HepG2 (cell line): ENCODE results near the gene ATP11C. TPM values are rescaled to one million over a fixed set of nuclear protein-coding genes. Genes with fewer than 3 reads are reported as not detected.

Source experiments
- ATAC-seq: fragments of 200-7000 bp; cut with Tn5 transposase; 3 replicates; pipeline ENCODE4 v1.9.1; 2020; ENCODE audit warnings: mild to moderate bottlenecking, moderate library complexity
- BruUV-seq: library from RNA; stranded (reverse); fragments of 400-500 nt; replicated peaks from 2 replicates; lab custom pipeline; 2021; lab: Mats Ljungman, UMichigan
- CTCF ChIA-PET: fragments of 300-600 bp; formaldehyde crosslinking; extraction: SDS; loops from one replicate; lab custom pipeline; 2021; ENCODE audit warnings: low total read pairs, inconsistent platforms, low intra/inter-chr PET ratio; lab: Yijun Ruan, JAX
- POLR2A ChIA-PET: fragments of 350-600 bp; sonication (Branson Sonifier 250); formaldehyde crosslinking; loops from one replicate; lab custom pipeline; 2020; ENCODE audit warnings: antibody characterized with exemption, inconsistent platforms; lab: Yijun Ruan, JAX
- DNase-seq: peaks from one replicate; pipeline ENCODE4 v3.0.0-alpha.2; 2015; ENCODE audit warnings: low spot score
- FAIRE-seq: peaks from 3 replicates; lab custom pipeline; 2011; peaks lifted over from hg19 to GRCh38; lab: Jason Lieb, UNC
- H2AFZ ChIP-seq: one replicate; pipeline ENCODE4 v1.6.1; 2011; ENCODE audit warnings: low read length, inconsistent platforms
- H3K27ac ChIP-seq: fragments of 300-600 bp; 3 replicates; pipeline ENCODE4 v1.8.0; 2011; ENCODE audit warnings: mixed run types, mild to moderate bottlenecking, mixed read lengths, low read length, inconsistent platforms; ENCODE audit not compliant: insufficient read depth; ENCODE audit errors: extremely low read length
- H3K27me3 ChIP-seq, 2 experiments: fragments of 200-600 bp in 1 of 2; 2 replicates in 1 of 2; 3 replicates in 1 of 2; pipeline versions ENCODE4 v1.6.0 to v1.8.0; 2011; ENCODE audit warnings: low read length in 2 of 2, mild to moderate bottlenecking in 2 of 2, moderate library complexity in 2 of 2, inconsistent platforms in 1 of 2; ENCODE audit not compliant: insufficient read depth in 2 of 2, control insufficient read depth in 1 of 2
- H3K36me3 ChIP-seq, 2 experiments: fragments of 200-600 bp in 1 of 2; replicated peaks in 1 of 2; 2 replicates in 1 of 2; 3 replicates in 1 of 2; pipeline versions ENCODE4 v1.5.1 to v1.8.0; 2011; ENCODE audit warnings: low read length in 2 of 2, inconsistent platforms in 1 of 2; ENCODE audit not compliant: insufficient read depth in 2 of 2, control insufficient read depth in 1 of 2
- H3K4me1 ChIP-seq: 2 replicates; pipeline ENCODE4 v1.5.1; 2012; ENCODE audit warnings: low read length, inconsistent platforms; ENCODE audit not compliant: insufficient read depth
- H3K4me2 ChIP-seq: 2 replicates; pipeline ENCODE4 v1.6.0; 2011; ENCODE audit warnings: low read depth, low read length, inconsistent platforms
- H3K4me3 ChIP-seq, 3 experiments: fragments of 200-600 bp in 1 of 3; sonication (generic), shearing (Covaris generic) in 1 of 3; replicated peaks in 1 of 3; 2 replicates each; pipeline ENCODE4 v1.5.1; 2011 to 2016; ENCODE audit warnings: low read length in 3 of 3, inconsistent platforms in 2 of 3, low read depth in 2 of 3, mild to moderate bottlenecking in 2 of 3, control low read depth in 1 of 3, mixed read lengths in 1 of 3; ENCODE audit not compliant: insufficient read depth in 1 of 3
- H3K79me2 ChIP-seq: one replicate; pipeline ENCODE4 v1.6.1; 2011; ENCODE audit warnings: low read length, inconsistent platforms; ENCODE audit not compliant: insufficient read depth
- H3K9ac ChIP-seq: 2 replicates; pipeline ENCODE4 v1.6.0; 2011; ENCODE audit warnings: mild to moderate bottlenecking, low read depth, low read length, inconsistent platforms; ENCODE audit not compliant: insufficient read depth
- H3K9me3 ChIP-seq: 2 replicates; pipeline ENCODE4 v1.5.1; 2012; ENCODE audit warnings: mild to moderate bottlenecking, low read length
- H4K20me1 ChIP-seq: 2 replicates; pipeline ENCODE4 v1.6.0; 2011; ENCODE audit warnings: inconsistent platforms, mild to moderate bottlenecking, low read length, moderate library complexity; ENCODE audit not compliant: insufficient read depth
- AHDC1 ChIP-seq: sonication (generic); formaldehyde crosslinking; IDR thresholded peaks from 2 replicates; pipeline ENCODE4 v1.5.1; 2020; ENCODE audit warnings: mild to moderate bottlenecking, missing genetic modification reagents, borderline replicate concordance
- BCL6 ChIP-seq: IDR thresholded peaks from 2 replicates; pipeline ENCODE4 v1.6.1; 2016; ENCODE audit warnings: missing genetic modification reagents, missing compliant biosample characterization
- BRF2 ChIP-seq: sonication (generic); formaldehyde crosslinking; IDR thresholded peaks from 2 replicates; pipeline ENCODE4 v1.8.1; 2022; ENCODE audit warnings: mild to moderate bottlenecking, missing genetic modification reagents
- GABPB1 ChIP-seq: IDR thresholded peaks from 2 replicates; pipeline ENCODE4 v1.6.1; 2016; ENCODE audit warnings: mild to moderate bottlenecking, missing genetic modification reagents, moderate library complexity, missing compliant biosample characterization
- GMEB2 ChIP-seq: IDR thresholded peaks from 2 replicates; pipeline ENCODE4 v1.6.1; 2016; ENCODE audit warnings: missing biosample characterization, missing genetic modification reagents, low read depth
- KMT2B ChIP-seq: IDR thresholded peaks from 2 replicates; pipeline ENCODE4 v1.6.1; 2016; ENCODE audit warnings: missing genetic modification reagents, missing compliant biosample characterization
- NFE2L2 ChIP-seq: fragments of 150-350 bp; IDR thresholded peaks from 2 replicates; pipeline ENCODE4 v1.6.1; 2014; ENCODE audit warnings: low read length
- POGK ChIP-seq: sonication (generic); formaldehyde crosslinking; conservative IDR thresholded peaks from 2 replicates; pipeline ENCODE4 v1.8.0; 2022; ENCODE audit warnings: mild to moderate bottlenecking, moderate library complexity, missing genetic modification reagents
- TEAD3 ChIP-seq: optimal IDR thresholded peaks from 2 replicates; pipeline ENCODE3; 2016; ENCODE audit warnings: borderline replicate concordance
- ZNF280B ChIP-seq: sonication (generic); formaldehyde crosslinking; IDR thresholded peaks from 2 replicates; pipeline ENCODE4 v1.5.0; 2020; ENCODE audit warnings: missing genetic modification reagents, mild to moderate bottlenecking, borderline replicate concordance
- ZNF3 ChIP-seq: IDR thresholded peaks from 2 replicates; pipeline ENCODE4 v1.7.0; 2017; ENCODE audit warnings: inconsistent platforms
- ZNF576 ChIP-seq: sonication (generic); formaldehyde crosslinking; IDR thresholded peaks from 2 replicates; pipeline ENCODE4 v1.4.0; 2020; ENCODE audit warnings: mild to moderate bottlenecking, missing genetic modification reagents
- ZNF724P ChIP-seq: sonication (generic); formaldehyde crosslinking; IDR thresholded peaks from 2 replicates; pipeline ENCODE4 v1.8.0; 2022; ENCODE audit warnings: missing genetic modification reagents, borderline replicate concordance
- WGBS: methylation state at CpG from one replicate; pipeline ENCODE4 v1.1.6; 2017; ENCODE audit warnings: low lambda C conversion rate; 5-methylcytosine and 5-hydroxymethylcytosine counted together
- in situ Hi-C: cut with HindIII; loops from 2 replicates; pipeline ENCODE4 v1.10.0; 2017; ENCODE audit warnings: low pct_unique_long_range_greater_than_20kb; ENCODE audit not compliant: extremely low pct_ligation_motif_present
- intact Hi-C: fragments of 100-400 bp; cut with micrococcal nuclease; formaldehyde crosslinking; loops from one replicate; pipeline ENCODE4 v1.10.0; 2022; ENCODE audit not compliant: unreplicated experiment
- polyA plus RNA-seq, 8 experiments: library from polyadenylated mRNA; depleted of rRNA in 3 of 8; stranded (reverse) in 7 of 8; unstranded in 1 of 8; fragments of >200 nt; fragmentation: Illumina TruSeq in 4 of 8; extraction: Trizol in 4 of 8; gene quantifications; 2 replicates each; pipeline versions ENCODE4 v1.2.1 to v1.2.3, GENCODE V29; 2011 to 2016; ENCODE audit warnings: low read depth in 4 of 8, missing spikeins in 1 of 8, mixed read lengths in 1 of 8; ENCODE audit not compliant: insufficient read depth in 1 of 8
- total RNA-seq, 5 experiments: library from RNA; depleted of rRNA; stranded (reverse); fragments of >200 nt; fragmentation: Illumina TruSeq; extraction: Trizol; gene quantifications; 2 replicates each; pipeline ENCODE4 v1.2.3, GENCODE V29; 2016; ENCODE audit warnings: low read depth in 1 of 5

The ATP11C gene
- total and polyA plus RNA-seq, 2 of the 13 experiments (the other 11 are each of a cell fraction or from before 2014, with no cell fraction given): 8.5 to 16.9 TPM

GRCh38 chrX:139875841-139876240 lies 57.0 kb downstream of the ATP11C start:
- H3K9me3 ChIP-seq: no peaks in the 10 kb centered on the region
- H3K27me3 ChIP-seq: no peaks in the 10 kb centered on the region
- no peak for FAIRE-seq
- H3K4me1 ChIP-seq: 0 out of 2 replicates have a peak, but pooled peaks cover 11% of the 10 kb centered on the region
- H3K27ac ChIP-seq: no peak overlapping the region
- in situ Hi-C loops (no loop called here), intact Hi-C loops (no loop called here)
- 91% methylated on average over 2 of the region's 2 CpGs for WGBS
- no peaks in the 10 kb centered on the region for H4K20me1 ChIP-seq
- H3K4me2 ChIP-seq: no peak overlapping the region
- no peak overlapping the region for H2AFZ ChIP-seq
- DNase-seq: no peak
- no peak overlapping the region for H3K9ac ChIP-seq
- CTCF ChIA-PET: no interaction called here
- ATAC-seq: no peak
- no peak overlapping the region for H3K4me3 ChIP-seq
- H3K79me2 ChIP-seq: no peaks in the 10 kb centered on the region
- no TSS peak for BruUV-seq
- no peaks in the 10 kb centered on the region for H3K36me3 ChIP-seq
- POLR2A ChIA-PET: no interaction called here
- TF ChIP-seq BRF2 (CRISPR knock-in tag) (no peak), ZNF3 (CRISPR knock-in tag) (no peak), BCL6 (no peak), GABPB1 (no peak), KMT2B (no peak), POGK (no peak), GMEB2 (no peak), TEAD3 (CRISPR knock-in tag) (no peak), NFE2L2 (no peak), ZNF724P (CRISPR knock-in tag) (no peak), AHDC1 (CRISPR knock-in tag) (no peak), ZNF280B (no peak), ZNF576 (CRISPR knock-in tag) (no peak)
